ENCODE data around the gene DNM2.

The DNM2 gene

DNA sequence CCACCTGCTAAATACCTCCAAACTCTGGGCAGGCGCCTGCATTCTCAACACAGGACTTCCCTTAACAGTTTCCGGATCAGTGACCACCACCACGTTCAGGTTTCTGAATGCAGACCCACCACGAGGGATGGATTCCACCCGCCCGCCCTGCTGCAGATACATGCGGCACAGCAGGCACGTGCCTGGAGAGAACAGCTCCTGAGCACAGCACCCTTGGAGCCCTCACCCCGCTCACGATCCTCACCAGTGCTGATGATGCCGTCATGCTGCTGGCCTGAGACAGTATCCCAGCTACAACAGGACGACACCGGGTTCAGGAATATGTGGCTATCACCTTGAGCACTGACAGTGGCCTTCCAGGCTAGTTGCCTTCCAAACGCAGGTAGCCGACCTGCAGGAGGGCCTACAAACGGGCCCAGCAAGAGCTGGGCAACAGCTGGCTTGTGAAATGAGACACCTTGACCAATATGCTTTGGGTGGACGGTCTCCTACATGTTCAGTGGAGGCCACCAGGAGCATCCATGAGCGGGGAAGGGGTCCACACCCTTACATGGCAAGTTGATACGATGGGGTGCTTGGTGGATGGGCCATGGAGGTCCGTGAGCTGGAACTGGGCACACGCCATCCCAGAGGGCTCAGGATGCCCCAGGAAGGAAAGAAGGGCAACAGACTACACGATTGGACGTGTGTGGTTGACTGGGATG lies 26.5 kb upstream of the DNM2 start:
- DNase-seq = no peak

- no peak for DNase-seq
Measured at GRCh38 chr19:10691883-10692282, 26.0 kb upstream of the DNM2 start.

- DNase-seq = no peak
Measured at GRCh38 chr19:10692673-10693264, 25.1 kb upstream of the DNM2 start.

DNA sequence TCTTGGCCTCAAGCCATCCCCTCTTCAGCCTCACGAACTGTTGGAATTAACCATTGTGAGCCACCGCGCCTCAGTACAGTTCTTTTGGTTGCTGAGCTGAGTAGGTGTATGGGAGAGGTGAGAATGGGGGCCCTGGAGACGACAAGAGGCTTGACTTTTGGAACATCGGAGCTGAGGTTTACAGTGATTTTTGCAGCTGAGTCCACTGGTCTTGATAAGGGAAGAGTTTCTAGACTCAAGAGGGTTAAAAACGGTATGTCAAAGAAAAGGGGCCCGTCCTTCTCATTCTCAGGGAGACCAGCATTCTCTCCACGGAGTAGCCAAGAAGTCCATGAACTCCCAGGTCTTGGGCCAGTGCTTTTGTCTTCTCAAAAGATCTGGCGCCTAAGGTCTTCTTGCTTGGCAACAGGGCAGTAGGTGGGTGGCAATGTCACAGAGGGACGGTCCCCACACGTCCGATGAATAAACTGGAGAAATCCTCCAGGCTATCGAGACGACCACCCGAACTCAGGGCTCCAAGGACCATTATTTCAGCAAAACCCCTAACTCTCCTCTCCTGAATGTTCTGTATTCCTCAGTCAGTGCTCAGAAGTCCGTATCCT lies 23.1 kb upstream of the DNM2 start:
- DNase-seq = no peak

DNA sequence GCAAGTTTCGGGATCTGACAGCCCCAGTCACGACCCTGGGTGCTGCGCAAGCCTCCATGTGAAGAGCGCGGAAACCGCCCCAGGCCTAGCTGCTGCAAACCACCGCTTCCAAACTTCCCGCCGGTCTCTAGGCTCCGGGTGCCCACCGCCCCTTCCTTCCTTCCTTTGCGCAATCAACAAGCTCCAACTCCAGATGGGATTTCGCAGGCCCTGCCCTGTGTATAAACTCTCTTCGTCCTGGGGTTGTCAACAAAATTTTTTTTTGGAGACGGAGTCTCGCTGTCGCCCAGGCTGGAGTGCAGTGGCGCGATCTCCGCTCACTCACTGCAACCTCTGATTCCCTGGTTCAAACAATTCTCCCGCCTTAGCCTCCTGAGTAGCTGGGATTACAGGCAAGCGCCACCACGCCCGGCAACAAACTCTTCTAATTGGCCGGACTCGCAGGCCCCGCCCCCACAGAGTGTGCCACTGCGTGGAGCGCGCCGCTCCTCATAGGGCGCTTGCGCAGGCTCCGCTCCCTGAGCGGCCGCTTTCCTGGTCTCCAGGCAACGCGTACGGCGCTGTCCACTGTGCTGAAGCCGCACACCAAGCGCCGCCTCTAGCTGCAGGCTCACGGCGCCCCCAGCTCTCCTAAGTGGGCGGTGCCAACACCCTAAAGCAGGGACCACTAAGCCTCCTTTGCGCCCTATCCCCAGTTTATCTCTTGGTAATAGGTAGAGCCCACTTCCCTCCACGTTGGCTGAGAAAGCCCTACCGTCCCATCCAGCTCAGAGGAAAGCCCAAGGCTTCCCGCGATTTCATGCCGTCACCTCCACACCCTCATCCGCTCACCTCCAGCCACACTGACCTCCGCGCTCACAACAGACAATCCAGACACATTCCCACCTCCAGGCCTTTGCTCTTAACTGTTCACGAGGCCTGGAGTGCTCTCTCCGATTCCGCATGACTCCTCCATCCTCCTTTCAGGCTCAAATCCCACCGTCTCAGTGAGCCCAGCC lies 22.2 kb upstream of the DNM2 start:
- DNase-seq = peak; percentile 68

GRCh38 chr19:10699650-10700335 lies 18.1 kb upstream of the DNM2 start:
- DNase-seq = peak; percentile 32

GRCh38 chr19:10701955-10702525 lies 15.8 kb upstream of the DNM2 start:
- peak; percentile 8 for DNase-seq

DNA sequence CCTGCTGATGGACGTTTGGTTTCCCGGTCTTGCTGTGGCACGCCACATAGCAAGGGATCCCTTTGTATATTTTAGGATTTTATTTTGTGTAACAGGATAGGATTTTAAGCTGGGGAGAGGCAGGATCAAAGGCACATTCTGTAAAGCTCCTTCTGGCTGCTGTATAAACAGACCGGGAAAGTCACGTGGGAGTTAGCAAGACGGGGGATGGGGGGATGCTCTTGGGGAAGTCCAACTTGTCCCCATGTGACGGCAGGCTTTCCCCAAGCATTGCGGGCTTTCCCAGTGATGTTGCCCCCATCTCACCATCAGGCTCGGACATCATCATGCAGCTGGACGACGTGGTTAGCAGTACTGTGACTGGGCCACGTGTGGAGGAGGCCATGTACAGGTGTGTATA lies 10.9 kb upstream of the DNM2 start:
- no peak for DNase-seq

DNA sequence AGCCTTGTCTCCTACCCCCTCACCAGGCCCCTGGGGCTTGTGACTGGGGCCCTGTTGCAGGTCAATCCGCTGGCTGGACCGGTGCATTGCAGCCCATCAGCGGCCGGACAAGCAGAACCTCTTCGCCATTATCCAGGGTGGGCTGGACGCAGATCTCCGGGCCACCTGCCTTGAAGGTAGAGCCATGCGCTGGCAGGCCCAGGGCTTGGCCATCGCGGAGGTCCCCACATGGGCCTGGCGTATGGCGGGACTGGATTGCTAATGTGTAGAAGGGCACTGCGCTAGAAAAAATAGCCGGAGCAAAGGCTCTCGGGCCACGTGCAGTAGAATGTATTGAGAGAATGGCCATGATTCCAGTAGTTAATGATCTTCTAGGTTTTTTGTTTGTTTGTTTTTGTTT lies 10.4 kb upstream of the DNM2 start:
- no peak for DNase-seq

- DNase-seq = no peak
Measured at GRCh38 chr19:10708291-10708690, 9.6 kb upstream of the DNM2 start.

DNA sequence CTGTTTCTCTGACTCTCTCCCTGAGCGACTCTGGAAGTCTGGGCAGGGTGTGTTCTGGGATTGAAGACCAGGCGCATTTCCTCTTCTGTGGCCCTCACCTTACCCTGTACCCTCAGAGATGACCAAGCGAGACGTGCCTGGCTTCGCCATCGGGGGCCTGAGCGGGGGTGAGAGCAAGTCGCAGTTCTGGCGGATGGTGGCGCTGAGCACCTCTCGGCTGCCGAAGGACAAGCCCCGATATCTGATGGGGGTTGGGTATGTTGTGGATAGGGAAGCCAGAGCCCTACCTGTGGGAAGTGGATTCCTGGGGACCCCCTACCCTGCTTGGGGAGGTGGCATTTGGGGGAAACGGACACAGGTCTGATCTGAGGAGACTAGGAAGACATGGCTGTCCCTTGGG lies 5.8 kb upstream of the DNM2 start:
- no peak for DNase-seq

- no peak for DNase-seq
Measured at GRCh38 chr19:10712754-10713153, 5.1 kb upstream of the DNM2 start.

GRCh38 chr19:10713317-10713716 lies 4.6 kb upstream of the DNM2 start:
- no peak for DNase-seq

- DNase-seq = no peak
Measured at GRCh38 chr19:10717054-10717355, 874 bp upstream of the DNM2 start.

DNA sequence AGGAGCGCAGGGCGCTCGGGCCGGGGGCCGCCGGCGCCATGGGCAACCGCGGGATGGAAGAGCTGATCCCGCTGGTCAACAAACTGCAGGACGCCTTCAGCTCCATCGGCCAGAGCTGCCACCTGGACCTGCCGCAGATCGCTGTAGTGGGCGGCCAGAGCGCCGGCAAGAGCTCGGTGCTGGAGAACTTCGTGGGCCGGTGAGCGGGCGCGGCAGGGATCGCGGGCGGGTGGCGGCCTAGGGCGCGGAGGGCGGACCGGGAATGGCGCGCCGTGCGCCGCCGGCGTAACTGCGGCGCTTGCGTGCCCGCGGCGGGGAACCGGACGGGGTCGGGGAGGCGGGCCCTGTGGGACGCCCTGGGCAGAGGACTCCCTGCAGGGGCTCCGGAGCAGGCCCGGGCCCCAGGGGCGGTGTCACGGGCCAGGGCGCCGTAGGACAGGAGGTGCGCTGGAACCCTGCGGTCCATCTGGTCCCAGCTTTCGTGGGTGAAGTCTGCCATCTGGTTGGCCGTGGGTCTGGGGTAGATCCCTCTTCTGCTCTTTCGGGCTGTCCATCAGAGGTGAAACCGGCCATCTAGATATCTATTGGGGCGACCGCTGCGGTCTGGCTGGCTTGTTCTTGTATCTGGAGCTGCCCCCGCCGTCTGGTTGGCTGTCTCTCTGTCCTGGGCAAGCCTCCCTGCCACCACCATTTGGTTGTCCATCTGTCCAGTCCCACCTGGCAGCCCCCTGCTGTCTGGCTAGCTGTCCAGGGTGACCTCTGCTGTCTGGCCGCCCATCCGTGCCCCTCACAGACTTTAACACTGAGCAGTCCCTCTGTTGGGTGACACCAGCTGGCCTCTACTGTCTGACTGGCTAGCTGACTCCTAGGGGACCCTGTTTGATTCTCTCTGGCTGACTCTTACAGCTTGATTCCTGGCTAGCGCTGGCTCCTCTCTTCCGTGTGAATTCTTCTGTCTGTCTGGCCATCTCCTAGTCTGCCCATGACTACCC lies 622 bp downstream of the DNM2 start:
- DNase-seq = no peak

DNA sequence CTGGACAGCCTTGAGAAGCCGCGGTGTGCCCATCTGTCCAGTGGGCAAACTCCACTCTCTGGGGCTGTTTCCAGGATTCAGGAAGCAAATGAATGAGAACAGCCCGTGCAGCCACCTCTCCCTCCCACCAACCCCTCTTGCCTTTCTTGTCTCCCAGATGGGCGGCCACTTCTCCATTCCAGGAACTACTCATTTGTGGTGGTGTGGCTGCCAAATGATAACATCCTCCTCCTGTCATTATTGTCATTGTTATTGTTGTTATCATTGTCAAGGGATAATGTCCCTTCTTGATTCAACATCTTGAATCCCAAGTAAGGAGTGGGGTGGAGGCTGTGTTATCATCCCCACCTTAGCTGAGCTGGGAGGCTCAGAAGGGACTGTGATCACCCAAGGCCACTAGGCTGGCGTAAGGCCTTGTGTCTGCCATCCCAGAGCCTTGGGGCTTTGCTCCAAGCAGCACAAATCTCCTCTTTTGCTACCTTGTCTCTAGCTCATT lies 1.6 kb downstream of the DNM2 start:
- peak; percentile 65 for DNase-seq

- DNase-seq = no peak
Measured at GRCh38 chr19:10720607-10721125, 2.8 kb downstream of the DNM2 start.

DNA sequence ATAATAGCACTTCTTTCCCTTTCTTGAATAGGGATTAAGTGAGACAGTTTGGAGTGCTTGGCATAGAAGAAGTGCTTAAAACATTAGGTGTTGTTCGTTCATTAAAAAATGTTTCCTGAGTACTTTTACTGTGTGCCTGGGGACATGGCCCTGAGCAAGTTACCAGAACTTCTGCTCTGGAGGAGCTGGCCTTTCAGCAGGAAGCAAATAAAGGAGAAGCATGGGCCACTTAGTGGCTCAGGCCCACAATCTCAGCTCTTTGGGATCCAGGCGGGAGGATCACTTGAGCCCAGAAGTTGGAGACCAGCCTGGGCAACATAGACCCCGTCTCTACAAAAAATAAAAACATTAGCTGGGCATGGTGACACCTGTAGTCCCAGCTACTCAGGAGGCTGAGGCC lies 5.7 kb downstream of the DNM2 start:
- DNase-seq = no peak

DNA sequence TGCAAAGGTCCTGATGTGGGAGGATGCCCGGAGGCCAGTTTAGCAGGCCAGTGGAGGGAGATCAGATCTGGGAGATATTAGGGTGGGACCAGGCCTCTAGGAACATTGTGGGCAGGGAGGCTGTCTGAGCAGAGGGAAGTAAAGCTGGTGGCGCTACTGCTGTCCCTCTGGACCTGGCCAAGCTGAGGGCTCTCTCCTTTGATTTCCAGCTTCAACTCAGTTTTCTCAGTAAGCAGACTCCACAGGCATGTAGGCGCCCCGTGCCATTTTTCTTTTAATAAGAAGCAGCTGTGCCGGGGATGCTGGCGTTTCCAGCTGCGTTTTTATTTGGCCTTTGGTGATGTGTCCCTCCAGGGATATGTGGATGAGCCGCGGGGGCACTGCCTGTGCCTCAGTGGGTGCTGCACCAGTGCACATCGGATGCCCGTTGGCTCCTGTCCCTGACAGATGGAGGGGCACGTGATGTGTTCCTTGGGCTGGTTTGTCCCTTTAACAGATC lies 6.7 kb downstream of the DNM2 start:
- no peak for DNase-seq

- DNase-seq = no peak
Measured at GRCh38 chr19:10725415-10725814, 7.5 kb downstream of the DNM2 start.

GRCh38 chr19:10726268-10726667 lies 8.4 kb downstream of the DNM2 start:
- no peak for DNase-seq
